Neural progenitor cell (in vitro differentiated cells): ENCODE measurements around the gene KCNAB3.

Experiments used
- EZH2 ChIP-seq: fragments of 200-600 bp; sonication (generic); IDR thresholded peaks from 2 replicates; pipeline ENCODE4 v1.6.1; 2017; ENCODE audit warnings: antibody characterized with exemption, mild to moderate bottlenecking, moderate library complexity
- EZH2phosphoT487 ChIP-seq: fragments of 200-600 bp; sonication (generic); IDR thresholded peaks from 2 replicates; pipeline ENCODE4 v1.6.1; 2017; ENCODE audit warnings: antibody characterized with exemption
- TF ChIP-seq, protein P1 (sequence below): fragments of 200-600 bp; sonication (generic); IDR thresholded peaks from 2 replicates; pipeline ENCODE4 v1.5.1; 2017; ENCODE audit warnings: antibody characterized with exemption, mild to moderate bottlenecking

DNA sequence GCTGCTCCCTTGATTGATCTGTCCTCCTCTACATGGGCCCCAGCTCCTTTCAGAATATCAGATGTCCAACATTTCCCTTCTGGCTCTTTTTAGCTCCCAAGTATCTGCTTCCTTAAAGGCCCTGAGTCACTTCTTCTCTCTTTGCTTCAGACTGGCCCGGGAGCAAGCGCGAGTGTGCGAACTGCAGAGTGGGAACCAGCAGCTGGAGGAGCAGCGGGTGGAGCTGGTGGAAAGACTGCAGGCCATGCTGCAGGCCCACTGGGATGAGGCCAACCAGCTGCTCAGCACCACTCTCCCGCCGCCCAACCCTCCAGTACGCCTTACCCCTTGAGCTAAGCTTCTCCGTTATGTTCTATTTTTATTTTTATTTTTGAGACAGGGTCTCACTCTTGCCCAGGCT, 14.7 kb upstream of the KCNAB3 start:
- TF ChIP-seq, protein P1, sequence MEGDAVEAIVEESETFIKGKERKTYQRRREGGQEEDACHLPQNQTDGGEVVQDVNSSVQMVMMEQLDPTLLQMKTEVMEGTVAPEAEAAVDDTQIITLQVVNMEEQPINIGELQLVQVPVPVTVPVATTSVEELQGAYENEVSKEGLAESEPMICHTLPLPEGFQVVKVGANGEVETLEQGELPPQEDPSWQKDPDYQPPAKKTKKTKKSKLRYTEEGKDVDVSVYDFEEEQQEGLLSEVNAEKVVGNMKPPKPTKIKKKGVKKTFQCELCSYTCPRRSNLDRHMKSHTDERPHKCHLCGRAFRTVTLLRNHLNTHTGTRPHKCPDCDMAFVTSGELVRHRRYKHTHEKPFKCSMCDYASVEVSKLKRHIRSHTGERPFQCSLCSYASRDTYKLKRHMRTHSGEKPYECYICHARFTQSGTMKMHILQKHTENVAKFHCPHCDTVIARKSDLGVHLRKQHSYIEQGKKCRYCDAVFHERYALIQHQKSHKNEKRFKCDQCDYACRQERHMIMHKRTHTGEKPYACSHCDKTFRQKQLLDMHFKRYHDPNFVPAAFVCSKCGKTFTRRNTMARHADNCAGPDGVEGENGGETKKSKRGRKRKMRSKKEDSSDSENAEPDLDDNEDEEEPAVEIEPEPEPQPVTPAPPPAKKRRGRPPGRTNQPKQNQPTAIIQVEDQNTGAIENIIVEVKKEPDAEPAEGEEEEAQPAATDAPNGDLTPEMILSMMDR = no peak
- no peak for TF ChIP-seq EZH2phosphoT487
- no peak for TF ChIP-seq EZH2
